Esophagus muscularis mucosa (tissue), 3 donors: ENCODE results near the gene SHLD3.

Source experiments
- EP300 ChIP-seq: sonication (generic); formaldehyde crosslinking; IDR thresholded peaks from one replicate; pipeline ENCODE4 v1.6.1; 2017; ENCODE audit warnings: antibody characterized with exemption
- TF ChIP-seq, protein P1 (sequence below), 3 experiments: fragments of 200-600 bp in 2 of 3; fragments of 450-650 bp in 1 of 3; sonication (generic) in 2 of 3; IDR thresholded peaks; one replicate each; pipeline ENCODE4 v1.5.1; 2017 to 2019; ENCODE audit warnings: antibody characterized with exemption in 3 of 3, mild to moderate bottlenecking in 2 of 3, moderate library complexity in 1 of 3

DNA sequence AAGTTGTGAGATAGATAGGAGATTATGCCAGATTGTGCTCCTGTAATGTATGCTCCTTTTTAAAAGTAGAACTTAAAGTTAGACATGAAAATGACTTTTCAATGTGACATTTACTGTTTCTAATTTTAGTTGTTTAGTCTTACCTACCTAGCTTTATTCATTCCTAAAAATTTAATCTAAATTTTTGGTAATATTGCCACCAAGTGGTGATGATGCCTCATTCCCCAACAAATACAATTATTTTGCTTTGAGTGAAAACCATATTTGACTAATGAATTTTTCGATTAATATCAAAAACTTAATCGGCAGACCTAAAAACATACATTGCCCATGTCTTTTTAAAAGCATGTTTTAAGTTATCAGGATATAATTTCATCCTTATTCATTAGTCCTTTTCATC lies 36.1 kb upstream of the SHLD3 start:
- TF ChIP-seq EP300 = no peak
- TF ChIP-seq, protein P1, sequence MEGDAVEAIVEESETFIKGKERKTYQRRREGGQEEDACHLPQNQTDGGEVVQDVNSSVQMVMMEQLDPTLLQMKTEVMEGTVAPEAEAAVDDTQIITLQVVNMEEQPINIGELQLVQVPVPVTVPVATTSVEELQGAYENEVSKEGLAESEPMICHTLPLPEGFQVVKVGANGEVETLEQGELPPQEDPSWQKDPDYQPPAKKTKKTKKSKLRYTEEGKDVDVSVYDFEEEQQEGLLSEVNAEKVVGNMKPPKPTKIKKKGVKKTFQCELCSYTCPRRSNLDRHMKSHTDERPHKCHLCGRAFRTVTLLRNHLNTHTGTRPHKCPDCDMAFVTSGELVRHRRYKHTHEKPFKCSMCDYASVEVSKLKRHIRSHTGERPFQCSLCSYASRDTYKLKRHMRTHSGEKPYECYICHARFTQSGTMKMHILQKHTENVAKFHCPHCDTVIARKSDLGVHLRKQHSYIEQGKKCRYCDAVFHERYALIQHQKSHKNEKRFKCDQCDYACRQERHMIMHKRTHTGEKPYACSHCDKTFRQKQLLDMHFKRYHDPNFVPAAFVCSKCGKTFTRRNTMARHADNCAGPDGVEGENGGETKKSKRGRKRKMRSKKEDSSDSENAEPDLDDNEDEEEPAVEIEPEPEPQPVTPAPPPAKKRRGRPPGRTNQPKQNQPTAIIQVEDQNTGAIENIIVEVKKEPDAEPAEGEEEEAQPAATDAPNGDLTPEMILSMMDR (IDR thresholded peaks at IDR 0.05) = no peak
